Omental fat pad (tissue), 4 donors: ENCODE results near the gene EXOSC7. TPM values are rescaled to one million over a fixed set of nuclear protein-coding genes. Genes with fewer than 3 reads are reported as not detected.

Source experiments
- ATAC-seq: fragments of 150-250 bp; one replicate; pipeline ENCODE4 v1.9.1; 2016; ENCODE audit warnings: mild to moderate bottlenecking, moderate library complexity; ENCODE audit not compliant: low FRiP score
- DNase-seq: peaks from one replicate; pipeline ENCODE4 v3.0.0-alpha.2; 2019; ENCODE audit warnings: low spot score
- total RNA-seq, 4 donors: library from RNA; depleted of rRNA; stranded (reverse); fragments of >200 nt; gene quantifications; one replicate each; pipeline ENCODE4 v1.1.0, GENCODE V29; 2016
- TF ChIP-seq, protein P1 (sequence below), 3 donors: fragments of 450-650 bp; IDR thresholded peaks; one replicate each; pipeline ENCODE4 v1.5.1; 2016 to 2017; ENCODE audit warnings: antibody characterized with exemption in 3 of 3, mild to moderate bottlenecking in 3 of 3, moderate library complexity in 2 of 3

Gene EXOSC7
- total RNA-seq, 4 donors from 2014 or later: 31.7 to 47.7 (median 39.0) TPM

DNA sequence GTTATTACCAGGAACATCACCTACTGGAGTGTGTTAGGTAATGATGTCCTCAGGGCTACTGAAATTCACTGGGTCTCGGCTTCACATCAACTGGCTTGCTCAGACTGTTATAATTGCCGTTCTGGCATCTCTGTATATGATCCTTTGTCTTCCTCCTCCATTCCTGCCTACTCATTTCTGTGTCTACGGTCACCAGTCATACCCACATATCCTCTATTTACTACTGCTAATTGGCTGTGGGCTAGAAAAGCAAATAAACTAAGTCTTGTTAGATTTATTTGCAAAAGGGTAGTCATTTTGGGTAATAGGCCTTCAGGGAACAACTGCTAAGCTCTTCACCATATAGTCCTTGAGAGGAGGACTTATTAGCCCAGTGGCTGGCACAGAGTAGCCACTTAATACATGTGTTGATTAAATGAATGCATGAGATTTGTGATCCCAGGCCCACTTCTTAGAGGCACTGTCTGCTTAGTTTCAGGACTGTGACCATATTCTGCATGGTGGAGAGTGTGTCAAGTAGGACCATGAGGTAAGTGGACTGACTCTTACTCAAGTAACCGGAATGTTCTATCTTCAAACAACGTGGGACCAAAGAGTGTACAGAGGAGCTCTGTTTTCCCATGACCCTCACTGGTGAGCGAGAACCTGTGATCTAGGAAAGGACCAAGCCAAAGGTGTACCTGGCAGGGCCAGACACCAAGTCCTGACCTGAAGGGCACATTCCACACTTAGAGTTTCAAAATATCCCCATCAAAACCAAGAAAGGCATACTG, 13.2 kb upstream of the EXOSC7 start:
- ATAC-seq: no peak
- DNase-seq: no peak
- TF ChIP-seq, protein P1, sequence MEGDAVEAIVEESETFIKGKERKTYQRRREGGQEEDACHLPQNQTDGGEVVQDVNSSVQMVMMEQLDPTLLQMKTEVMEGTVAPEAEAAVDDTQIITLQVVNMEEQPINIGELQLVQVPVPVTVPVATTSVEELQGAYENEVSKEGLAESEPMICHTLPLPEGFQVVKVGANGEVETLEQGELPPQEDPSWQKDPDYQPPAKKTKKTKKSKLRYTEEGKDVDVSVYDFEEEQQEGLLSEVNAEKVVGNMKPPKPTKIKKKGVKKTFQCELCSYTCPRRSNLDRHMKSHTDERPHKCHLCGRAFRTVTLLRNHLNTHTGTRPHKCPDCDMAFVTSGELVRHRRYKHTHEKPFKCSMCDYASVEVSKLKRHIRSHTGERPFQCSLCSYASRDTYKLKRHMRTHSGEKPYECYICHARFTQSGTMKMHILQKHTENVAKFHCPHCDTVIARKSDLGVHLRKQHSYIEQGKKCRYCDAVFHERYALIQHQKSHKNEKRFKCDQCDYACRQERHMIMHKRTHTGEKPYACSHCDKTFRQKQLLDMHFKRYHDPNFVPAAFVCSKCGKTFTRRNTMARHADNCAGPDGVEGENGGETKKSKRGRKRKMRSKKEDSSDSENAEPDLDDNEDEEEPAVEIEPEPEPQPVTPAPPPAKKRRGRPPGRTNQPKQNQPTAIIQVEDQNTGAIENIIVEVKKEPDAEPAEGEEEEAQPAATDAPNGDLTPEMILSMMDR (IDR thresholded peaks at IDR 0.05): no peak

DNA sequence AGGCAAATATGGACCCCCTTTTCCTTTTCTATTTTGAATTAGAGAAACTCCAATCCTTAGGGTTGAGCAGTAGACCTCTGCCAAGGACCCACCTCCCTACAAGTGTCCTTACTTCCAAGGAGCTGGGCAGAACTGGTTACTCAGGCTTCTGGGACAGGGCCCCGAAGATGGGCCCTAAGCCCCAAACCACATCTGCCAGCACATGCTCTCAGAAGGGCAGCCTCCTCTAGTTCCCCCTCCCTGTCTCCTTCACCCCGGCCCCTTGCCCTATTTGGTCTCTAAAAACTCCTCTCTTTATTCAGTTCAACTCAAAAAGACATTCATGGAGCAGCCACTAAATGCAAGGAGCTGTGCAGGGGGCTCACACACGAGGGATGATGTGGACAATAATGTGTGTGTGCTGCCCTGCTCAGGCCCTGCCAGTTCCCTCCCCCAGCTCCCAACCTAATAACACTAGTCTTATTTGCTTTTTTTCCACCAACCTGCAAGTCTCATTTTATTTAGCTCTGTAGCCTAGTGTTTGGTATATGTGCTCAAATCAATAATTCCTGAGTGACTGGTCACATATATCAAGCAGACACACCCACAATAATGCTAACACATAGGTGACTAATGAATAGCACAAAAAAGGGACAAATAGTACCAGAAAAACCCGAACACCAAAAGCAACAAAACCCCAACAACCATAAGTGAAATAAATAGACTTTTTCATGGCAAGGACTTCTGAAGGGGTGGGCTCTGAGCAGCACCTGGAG, 12.3 kb upstream of the EXOSC7 start:
- ATAC-seq: no peak
- TF ChIP-seq, protein P1 (IDR thresholded peaks at IDR 0.05): no peak
- DNase-seq: no peak

DNA sequence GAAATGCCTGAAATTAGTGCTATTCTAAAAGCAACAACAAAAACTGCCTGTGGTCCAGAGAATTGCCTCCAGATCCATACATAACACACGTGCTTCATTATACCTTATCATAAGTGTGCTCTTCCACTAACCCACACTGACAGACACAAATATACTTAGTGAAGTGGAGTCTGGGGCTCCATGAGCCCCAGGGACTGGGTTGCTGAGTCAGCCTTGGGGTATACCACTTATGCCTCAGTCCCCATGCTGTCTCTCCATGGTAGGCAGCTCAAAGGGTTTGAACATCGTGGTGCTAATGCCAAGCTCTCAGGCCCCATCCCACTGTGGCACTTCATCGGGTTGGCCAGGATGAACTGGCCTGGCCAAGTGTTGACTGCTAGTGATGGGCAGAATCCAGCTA, 10.9 kb upstream of the EXOSC7 start:
- DNase-seq (no peak), ATAC-seq (no peak)
- TF ChIP-seq, protein P1 (IDR thresholded peaks at IDR 0.05): no peak

DNA sequence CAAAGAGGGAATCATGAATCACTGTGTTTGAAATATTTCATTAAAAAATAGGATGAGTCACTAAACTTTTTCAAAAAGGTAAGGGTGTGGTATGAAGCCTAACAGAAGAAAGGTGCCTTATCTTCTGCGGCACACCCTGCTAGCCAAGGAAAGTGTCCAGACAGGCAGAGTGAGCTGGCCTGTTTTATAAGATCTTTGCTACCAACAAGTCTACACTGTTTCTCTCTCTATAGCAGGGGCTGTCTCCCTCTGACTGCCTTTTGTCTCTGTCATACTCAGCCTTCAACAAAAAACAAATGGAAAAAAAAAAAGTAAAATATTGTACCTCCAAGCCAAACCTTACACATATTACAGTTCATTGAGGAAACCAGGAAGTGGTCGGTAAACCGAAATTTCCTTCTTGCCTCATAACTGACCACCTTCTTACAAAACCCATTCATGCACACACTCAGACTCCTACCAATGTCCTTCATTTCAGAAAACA, 9.2 kb upstream of the EXOSC7 start:
- TF ChIP-seq, protein P1 (IDR thresholded peaks at IDR 0.05): no peak
- ATAC-seq (no peak), DNase-seq (no peak)

DNA sequence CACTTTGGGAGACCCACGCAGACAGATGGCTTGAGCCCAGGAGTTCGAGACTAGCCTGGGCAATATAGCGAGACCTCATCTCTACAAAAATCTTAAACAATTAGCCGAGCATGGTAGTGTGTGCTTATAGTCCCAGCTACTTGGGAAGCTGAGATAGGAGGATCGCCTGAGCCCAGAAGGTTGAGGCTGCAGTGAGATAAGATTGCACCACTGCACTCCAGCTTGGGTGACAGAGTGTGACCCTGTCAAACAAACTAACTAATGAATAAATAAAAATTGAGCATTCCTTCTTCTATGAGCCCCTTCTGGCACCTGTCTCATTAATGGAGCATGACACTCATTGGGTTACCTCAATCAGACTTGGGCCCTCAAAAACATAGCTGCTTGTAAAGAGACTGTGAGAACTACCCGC, 7.6 kb upstream of the EXOSC7 start:
- DNase-seq: no peak
- no peak for ATAC-seq
- TF ChIP-seq, protein P1 (IDR thresholded peaks at IDR 0.05): no peak

DNA sequence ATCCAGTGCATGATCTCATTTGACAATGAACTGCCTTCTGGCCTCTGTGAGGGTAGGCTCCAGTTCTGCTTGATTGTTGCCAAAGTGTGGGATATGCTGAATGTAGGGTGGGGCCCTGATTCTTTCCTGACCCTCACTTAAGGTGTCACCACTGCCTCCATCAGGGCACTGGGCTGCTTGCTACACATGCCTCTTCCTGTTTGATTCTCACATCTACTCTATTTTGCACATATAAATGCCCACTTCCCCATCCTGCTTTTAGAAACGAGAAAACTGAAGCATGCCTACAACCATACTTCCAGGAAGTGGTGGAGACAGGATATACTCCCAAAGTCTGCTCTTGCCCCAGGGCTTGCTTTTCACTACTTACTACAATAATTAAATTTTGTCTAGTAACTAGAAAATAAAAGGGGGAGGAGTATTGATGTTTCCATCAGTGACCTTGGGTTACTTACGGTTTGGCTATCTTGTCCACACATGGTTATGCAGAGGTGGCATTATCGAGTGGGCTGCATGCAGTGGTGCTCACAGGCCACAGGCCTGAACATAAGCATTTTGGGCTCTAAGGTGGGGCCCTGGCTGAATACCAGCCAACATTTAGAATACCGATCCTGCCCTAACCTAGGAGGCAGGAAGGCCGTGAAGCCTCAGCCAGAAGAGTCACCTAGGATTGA, 6.8 kb upstream of the EXOSC7 start:
- DNase-seq (no peak), ATAC-seq (no peak)
- TF ChIP-seq, protein P1 (IDR thresholded peaks at IDR 0.05): no peak
